Measurements from ENCODE around the gene MIGA1.

GRCh38 chr1:77857552-77857951 lies 78.1 kb downstream of the MIGA1 start:
- TF ChIP-seq CTCF (IDR thresholded peaks at IDR 0.05) (no peak), POLR2A (IDR thresholded peaks at IDR 0.05) (no peak), POLR2AphosphoS5 (IDR thresholded peaks at IDR 0.05) (no peak)

All from sigmoid colon (tissue), 4 donors.